ENCODE results near the gene INS.
"Not testable (repeated sequence)": the region's sequence is repeated elsewhere in the genome, so short reads cannot be mapped to it uniquely, and the experiment has no call there.

The INS gene

DNA sequence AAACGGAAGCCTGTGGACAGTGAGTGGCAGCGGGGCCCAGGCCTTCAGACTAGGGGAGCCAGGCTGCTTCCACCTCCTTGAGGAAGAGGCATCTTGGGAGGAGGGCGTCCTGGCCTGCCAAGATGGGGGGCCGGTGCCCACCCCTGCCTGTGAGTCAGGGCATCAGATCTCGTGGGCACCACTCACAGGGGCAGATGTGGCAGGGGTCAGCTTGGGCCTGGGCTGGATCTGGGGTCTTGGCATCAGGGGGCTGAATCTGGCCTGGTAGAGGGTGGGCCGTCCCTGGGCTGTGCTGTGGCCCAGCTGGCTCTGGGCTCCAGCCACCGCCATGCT lies 34.7 kb upstream of the INS start:
- Histone ChIP-seq H3K9ac (ENCODE audit: low read depth, low read length) (no peak overlapping the region), H3K9me3 (ENCODE audit: insufficient read depth, low read depth, low read length) (no peaks in the 10 kb centered on the region), H3K36me3 (ENCODE audit: insufficient read depth, low read depth, low read length) (no peaks in the 10 kb centered on the region), H3K27ac (ENCODE audit: low read length) (no peak overlapping the region), H3K4me1 (ENCODE audit: insufficient read depth, low read length) (no peaks in the 10 kb centered on the region), H3K27me3 (ENCODE audit: insufficient read depth, low read length) (peaks cover 12% of the 10 kb centered on the region), H3K4me3 (ENCODE audit: low read length) (no peak overlapping the region)

GRCh38 chr11:2194877-2195755 lies 34.1 kb upstream of the INS start:
- H3K36me3 ChIP-seq (ENCODE audit: insufficient read depth, low read depth, low read length), result no peaks in the 10 kb centered on the region
- H3K4me3 ChIP-seq (ENCODE audit: low read length), result no peak overlapping the region
- no peak overlapping the region for H3K9ac ChIP-seq (ENCODE audit: low read depth, low read length)
- no peak overlapping the region for H3K27ac ChIP-seq (ENCODE audit: low read length)
- H3K27me3 ChIP-seq (ENCODE audit: insufficient read depth, low read length), result peaks cover 12% of the 10 kb centered on the region
- H3K4me1 ChIP-seq (ENCODE audit: insufficient read depth, low read length), result no peaks in the 10 kb centered on the region
- no peaks in the 10 kb centered on the region for H3K9me3 ChIP-seq (ENCODE audit: insufficient read depth, low read depth, low read length)

GRCh38 chr11:2193888-2194595 lies 33.0 kb upstream of the INS start:
- not testable (repeated sequence) for H3K27ac ChIP-seq (ENCODE audit: low read length); H3K9ac ChIP-seq (ENCODE audit: low read depth, low read length); H3K4me1 ChIP-seq (ENCODE audit: insufficient read depth, low read length); H3K9me3 ChIP-seq (ENCODE audit: insufficient read depth, low read depth, low read length); H3K4me3 ChIP-seq (ENCODE audit: low read length); H3K36me3 ChIP-seq (ENCODE audit: insufficient read depth, low read depth, low read length)
- H3K27me3 ChIP-seq (ENCODE audit: insufficient read depth, low read length), result peaks cover 12% of the 10 kb centered on the region

GRCh38 chr11:2193099-2193887 lies 32.3 kb upstream of the INS start:
- H3K27me3 ChIP-seq (ENCODE audit: insufficient read depth, low read length), result peaks cover 12% of the 10 kb centered on the region
- H3K4me3 ChIP-seq (ENCODE audit: low read length), result no peak overlapping the region
- H3K27ac ChIP-seq (ENCODE audit: low read length), result no peak overlapping the region

GRCh38 chr11:2192435-2192834 lies 31.4 kb upstream of the INS start:
- H3K27ac ChIP-seq (ENCODE audit: low read length), result no peak overlapping the region
- H3K9me3 ChIP-seq (ENCODE audit: insufficient read depth, low read depth, low read length), result no peaks in the 10 kb centered on the region
- H3K36me3 ChIP-seq (ENCODE audit: insufficient read depth, low read depth, low read length), result no peaks in the 10 kb centered on the region
- H3K4me3 ChIP-seq (ENCODE audit: low read length), result no peak overlapping the region
- no peak overlapping the region for H3K9ac ChIP-seq (ENCODE audit: low read depth, low read length)
- no peaks in the 10 kb centered on the region for H3K4me1 ChIP-seq (ENCODE audit: insufficient read depth, low read length)
- peaks cover 12% of the 10 kb centered on the region for H3K27me3 ChIP-seq (ENCODE audit: insufficient read depth, low read length)

More at GRCh38 chr11:2193099-2193887, 32.3 kb upstream of the INS start:
- H3K9ac ChIP-seq (ENCODE audit: low read depth, low read length), result no peak overlapping the region
- H3K4me1 ChIP-seq (ENCODE audit: insufficient read depth, low read length), result no peaks in the 10 kb centered on the region
- H3K9me3 ChIP-seq (ENCODE audit: insufficient read depth, low read depth, low read length), result no peaks in the 10 kb centered on the region
- H3K36me3 ChIP-seq (ENCODE audit: insufficient read depth, low read depth, low read length), result no peaks in the 10 kb centered on the region

GRCh38 chr11:2191883-2192282 lies 30.9 kb upstream of the INS start:
- no peaks in the 10 kb centered on the region for H3K36me3 ChIP-seq (ENCODE audit: insufficient read depth, low read depth, low read length)
- no peaks in the 10 kb centered on the region for H3K9me3 ChIP-seq (ENCODE audit: insufficient read depth, low read depth, low read length)
- H3K4me1 ChIP-seq (ENCODE audit: insufficient read depth, low read length), result no peaks in the 10 kb centered on the region
- H3K27me3 ChIP-seq (ENCODE audit: insufficient read depth, low read length), result peaks cover 9% of the 10 kb centered on the region
- no peak overlapping the region for H3K4me3 ChIP-seq (ENCODE audit: low read length)
- H3K27ac ChIP-seq (ENCODE audit: low read length), result no peak overlapping the region
- no peak overlapping the region for H3K9ac ChIP-seq (ENCODE audit: low read depth, low read length)

GRCh38 chr11:2190657-2191471 lies 29.9 kb upstream of the INS start:
- Histone ChIP-seq H3K27ac (ENCODE audit: low read length) (no peak overlapping the region), H3K4me1 (ENCODE audit: insufficient read depth, low read length) (no peaks in the 10 kb centered on the region), H3K27me3 (ENCODE audit: insufficient read depth, low read length) (no peaks in the 10 kb centered on the region), H3K9me3 (ENCODE audit: insufficient read depth, low read depth, low read length) (no peaks in the 10 kb centered on the region), H3K9ac (ENCODE audit: low read depth, low read length) (no peak overlapping the region), H3K36me3 (ENCODE audit: insufficient read depth, low read depth, low read length) (no peaks in the 10 kb centered on the region), H3K4me3 (ENCODE audit: low read length) (no peak overlapping the region)

- no peaks in the 10 kb centered on the region for H3K36me3 ChIP-seq (ENCODE audit: insufficient read depth, low read depth, low read length)
- H3K27ac ChIP-seq (ENCODE audit: low read length), result no peak overlapping the region
- H3K4me3 ChIP-seq (ENCODE audit: low read length), result no peak overlapping the region
- H3K9me3 ChIP-seq (ENCODE audit: insufficient read depth, low read depth, low read length), result no peaks in the 10 kb centered on the region
- H3K4me1 ChIP-seq (ENCODE audit: insufficient read depth, low read length), result no peaks in the 10 kb centered on the region
- H3K27me3 ChIP-seq (ENCODE audit: insufficient read depth, low read length), result no peaks in the 10 kb centered on the region
- H3K9ac ChIP-seq (ENCODE audit: low read depth, low read length), result no peak overlapping the region
Measured at GRCh38 chr11:2189938-2190656, 29.1 kb upstream of the INS start.

- no peaks in the 10 kb centered on the region for H3K27me3 ChIP-seq (ENCODE audit: insufficient read depth, low read length)
- H3K27ac ChIP-seq (ENCODE audit: low read length), result no peak overlapping the region
- no peaks in the 10 kb centered on the region for H3K9me3 ChIP-seq (ENCODE audit: insufficient read depth, low read depth, low read length)
- no peaks in the 10 kb centered on the region for H3K36me3 ChIP-seq (ENCODE audit: insufficient read depth, low read depth, low read length)
- no peak overlapping the region for H3K9ac ChIP-seq (ENCODE audit: low read depth, low read length)
- no peak overlapping the region for H3K4me3 ChIP-seq (ENCODE audit: low read length)
- no peaks in the 10 kb centered on the region for H3K4me1 ChIP-seq (ENCODE audit: insufficient read depth, low read length)
Measured at GRCh38 chr11:2188745-2189144, 27.7 kb upstream of the INS start.

DNA sequence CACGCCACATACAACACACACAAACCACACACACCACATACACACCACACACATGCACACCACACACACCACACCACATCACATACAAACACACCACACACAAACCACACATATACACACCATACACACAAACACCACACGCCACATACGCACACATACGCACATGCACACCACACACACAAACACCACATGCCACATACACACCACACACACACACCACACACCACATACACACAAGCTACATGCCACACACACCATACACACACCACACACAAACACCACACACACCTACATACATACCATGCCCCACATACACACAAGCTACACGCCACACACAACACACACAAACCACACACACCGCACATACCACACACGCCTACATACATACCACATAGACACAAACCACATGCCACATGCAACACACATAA lies 26.3 kb upstream of the INS start:
- no peaks in the 10 kb centered on the region for H3K4me1 ChIP-seq (ENCODE audit: insufficient read depth, low read length)
- H3K36me3 ChIP-seq (ENCODE audit: insufficient read depth, low read depth, low read length), result no peaks in the 10 kb centered on the region
- no peak overlapping the region for H3K4me3 ChIP-seq (ENCODE audit: low read length)
- no peaks in the 10 kb centered on the region for H3K27me3 ChIP-seq (ENCODE audit: insufficient read depth, low read length)
- H3K9ac ChIP-seq (ENCODE audit: low read depth, low read length), result no peak overlapping the region
- no peaks in the 10 kb centered on the region for H3K9me3 ChIP-seq (ENCODE audit: insufficient read depth, low read depth, low read length)
- H3K27ac ChIP-seq (ENCODE audit: low read length), result no peak overlapping the region

Measured in iPS-20b (cell line).